Purkinje cell (primary cell): ENCODE results near the gene SEMA4A. TPM values are rescaled to one million over a fixed set of nuclear protein-coding genes. Genes with fewer than 3 reads are reported as not detected.

ENCODE experiments used
- polyA plus RNA-seq: library from polyadenylated mRNA; unstranded; fragments of >200 nt; fragmentation: Nextera tagmentation; gene quantifications from 2 replicates; pipeline ENCODE4 v1.2.1, GENCODE V29; 2014

Gene SEMA4A
- polyA plus RNA-seq: 0.15 and 2.8 TPM in 2 replicates

DNA sequence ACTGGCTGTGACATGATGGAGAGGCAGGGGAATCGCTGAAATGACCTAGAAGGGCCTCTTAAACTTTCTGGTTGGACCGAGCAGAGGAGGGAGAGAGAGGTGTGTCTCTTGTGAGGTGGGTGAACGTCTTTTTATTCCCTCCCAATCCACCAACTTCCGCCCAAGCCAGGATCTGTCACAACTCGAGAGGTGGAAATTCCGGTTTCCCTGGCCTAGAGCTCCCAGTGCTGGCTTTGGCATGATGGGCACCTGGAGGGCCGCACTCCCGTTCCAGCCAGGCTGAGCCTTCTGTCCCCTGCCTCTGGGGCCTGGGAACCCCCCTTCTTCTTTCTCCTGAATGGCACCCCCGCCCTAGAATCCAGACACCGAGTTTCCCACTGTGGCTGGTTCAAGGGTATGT is at the start of gene SEMA4A:
SEMA4A (plus strand) TSS at position 224 of the 400 bp plus-strand sequence. CDS start 994 bp downstream, outside the sequence.

DNA sequence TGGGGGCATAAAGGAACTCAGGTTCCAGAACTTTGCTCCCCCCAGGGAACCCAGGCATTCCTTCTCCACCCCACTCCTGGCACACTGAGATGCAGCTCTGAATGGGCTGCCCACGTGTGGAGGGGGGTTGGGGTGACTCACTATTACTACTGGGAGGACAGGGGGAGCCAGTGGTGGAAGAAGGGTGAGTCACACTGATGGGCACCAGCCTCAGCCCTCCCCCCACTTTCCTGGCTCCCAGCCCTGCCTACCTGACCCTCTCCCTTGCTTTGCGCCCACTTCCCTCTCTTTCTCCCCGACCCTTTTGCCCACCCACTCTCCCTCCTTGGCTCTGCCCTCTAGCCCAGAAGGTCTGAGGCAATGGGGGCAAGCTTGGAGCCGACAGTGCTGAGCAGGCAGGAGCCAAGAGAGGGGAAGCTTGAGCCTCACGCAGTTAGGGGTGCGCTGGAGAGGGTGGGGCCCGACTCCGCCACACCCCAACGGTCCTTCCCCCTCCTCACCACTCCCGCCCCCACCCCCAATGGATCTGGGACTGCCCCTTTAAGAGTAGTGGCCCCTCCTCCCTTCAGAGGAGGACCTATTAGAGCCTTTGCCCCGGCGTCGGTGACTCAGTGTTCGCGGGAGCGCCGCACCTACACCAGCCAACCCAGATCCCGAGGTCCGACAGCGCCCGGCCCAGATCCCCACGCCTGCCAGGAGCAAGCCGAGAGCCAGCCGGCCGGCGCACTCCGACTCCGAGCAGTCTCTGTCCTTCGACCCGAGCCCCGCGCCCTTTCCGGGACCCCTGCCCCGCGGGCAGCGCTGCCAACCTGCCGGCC is 39.1 kb upstream of the SEMA4A start, which contains the start of gene LMNA:
LMNA (plus strand) TSS at position 611 of the 818 bp plus-strand sequence. CDS start 208 bp downstream, outside the sequence.

GRCh38 chr1:156193488-156194299 is 40.3 kb downstream of the SEMA4A start, which contains the start of gene SLC25A44:
Gene SLC25A44 (plus strand): TSS chr1:156194104. CDS start chr1:156199848, 5,744 bp downstream.

GRCh38 chr1:156212833-156213643 is 59.7 kb downstream of the SEMA4A start, which contains the start of gene PMF1:
Gene PMF1 (plus strand): TSS chr1:156213007. CDS start chr1:156213016, 9 bp downstream.

Other genes with a start within 250 kb of the SEMA4A start
- gene RIT1, start 242.2 kb upstream of the SEMA4A start, polyA plus RNA-seq: 5.6 and 10.0 TPM in 2 replicates
- gene KHDC4, start 219.2 kb upstream of the SEMA4A start, polyA plus RNA-seq: 21.1 and 23.4 TPM in 2 replicates
- not detected in 2 replicates for gene RXFP4, start 211.9 kb upstream of the SEMA4A start, polyA plus RNA-seq
- 14.2 and 16.3 TPM in 2 replicates for gene ARHGEF2, start 175.0 kb upstream of the SEMA4A start, polyA plus RNA-seq
- gene SSR2, start 132.6 kb upstream of the SEMA4A start, polyA plus RNA-seq: 276 and 311 TPM in 2 replicates
- gene UBQLN4, start 99.8 kb upstream of the SEMA4A start, polyA plus RNA-seq: 4.6 and 6.4 TPM in 2 replicates
- 251 and 289 TPM in 2 replicates for gene LAMTOR2, start 98.8 kb upstream of the SEMA4A start, polyA plus RNA-seq
- 1.9 TPM in 1 of 2 replicates, not detected in the other for gene RAB25, start 92.4 kb upstream of the SEMA4A start, polyA plus RNA-seq
- not detected in 2 replicates for gene MEX3A, start 71.1 kb upstream of the SEMA4A start, polyA plus RNA-seq
- gene LMNA, start 38.9 kb upstream of the SEMA4A start, polyA plus RNA-seq: 0.99 and 2.1 TPM in 2 replicates
- 8.0 and 20.7 TPM in 2 replicates for gene SLC25A44, start 40.5 kb downstream of the SEMA4A start, polyA plus RNA-seq
- gene PMF1, start 59.4 kb downstream of the SEMA4A start, polyA plus RNA-seq: 5.2 and 18.5 TPM in 2 replicates
- not detected in 2 replicates for gene BGLAP, start 88.6 kb downstream of the SEMA4A start, polyA plus RNA-seq
- 0.20 and 1.6 TPM in 2 replicates for gene PAQR6, start 94.5 kb downstream of the SEMA4A start, polyA plus RNA-seq
- gene SMG5, start 129.2 kb downstream of the SEMA4A start, polyA plus RNA-seq: 1.3 and 2.2 TPM in 2 replicates
- 0.39 and 0.52 TPM in 2 replicates for gene TMEM79, start 130.7 kb downstream of the SEMA4A start, polyA plus RNA-seq
- gene GLMP, start 142.1 kb downstream of the SEMA4A start, polyA plus RNA-seq: 12.5 and 19.4 TPM in 2 replicates
- gene VHLL, start 145.7 kb downstream of the SEMA4A start, polyA plus RNA-seq: not detected in 2 replicates
- 121 and 150 TPM in 2 replicates for gene CCT3, start 184.7 kb downstream of the SEMA4A start, polyA plus RNA-seq
- 3.0 and 3.1 TPM in 2 replicates for gene TSACC, start 184.9 kb downstream of the SEMA4A start, polyA plus RNA-seq
- gene RHBG, start 215.6 kb downstream of the SEMA4A start, polyA plus RNA-seq: not detected in 2 replicates